SKM-1 treated with dmso at 0.1 percent for 144 hours (cell line): Measurements from ENCODE around the gene ABCA7.

Experiments
- DNase-seq: peaks from one replicate; lab custom pipeline; 2025; ENCODE audit not compliant: unreplicated experiment; lab: John Stamatoyannopoulos, UW

The ABCA7 gene

DNA sequence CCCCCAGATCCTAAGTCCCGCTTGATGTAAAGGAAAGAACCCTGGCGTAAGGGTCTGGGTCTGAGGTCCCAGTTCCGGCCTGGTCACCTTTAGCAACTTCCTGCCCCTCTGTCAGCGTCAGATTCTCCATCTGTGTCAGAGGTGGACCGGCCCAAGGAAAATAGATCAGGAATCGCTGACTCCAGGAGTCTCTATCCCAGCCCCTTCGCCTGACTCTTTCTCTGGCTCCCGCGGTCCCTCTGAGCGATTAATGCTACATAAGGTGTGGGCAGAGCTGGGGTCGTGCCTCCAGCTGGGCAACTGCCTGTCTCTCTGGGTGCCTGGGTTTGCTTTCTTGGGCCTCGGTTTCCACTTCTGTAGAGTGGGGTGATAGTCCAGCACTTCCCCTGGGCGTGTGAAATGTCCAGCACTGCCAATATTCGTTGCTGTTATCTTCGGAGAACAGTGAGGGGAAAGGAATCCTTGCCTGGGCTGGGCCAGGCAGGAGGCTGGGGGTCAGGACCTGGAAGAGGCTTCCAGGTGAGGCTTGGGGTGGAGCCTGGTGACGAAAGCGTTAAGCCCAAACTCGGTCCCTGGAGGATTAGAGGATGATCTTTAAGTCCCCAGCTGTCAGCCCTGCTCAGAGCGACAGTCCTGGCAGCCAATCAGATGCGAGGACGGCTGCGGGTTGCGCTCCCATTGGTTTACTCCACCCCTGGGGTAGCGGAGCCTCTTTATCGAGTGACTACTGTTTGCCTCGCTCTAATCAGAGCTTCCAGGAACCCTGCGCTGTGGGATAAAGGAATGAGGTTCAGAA, 767 bp downstream of the ABCA7 start:
- DNase-seq = peak; percentile 60

DNA sequence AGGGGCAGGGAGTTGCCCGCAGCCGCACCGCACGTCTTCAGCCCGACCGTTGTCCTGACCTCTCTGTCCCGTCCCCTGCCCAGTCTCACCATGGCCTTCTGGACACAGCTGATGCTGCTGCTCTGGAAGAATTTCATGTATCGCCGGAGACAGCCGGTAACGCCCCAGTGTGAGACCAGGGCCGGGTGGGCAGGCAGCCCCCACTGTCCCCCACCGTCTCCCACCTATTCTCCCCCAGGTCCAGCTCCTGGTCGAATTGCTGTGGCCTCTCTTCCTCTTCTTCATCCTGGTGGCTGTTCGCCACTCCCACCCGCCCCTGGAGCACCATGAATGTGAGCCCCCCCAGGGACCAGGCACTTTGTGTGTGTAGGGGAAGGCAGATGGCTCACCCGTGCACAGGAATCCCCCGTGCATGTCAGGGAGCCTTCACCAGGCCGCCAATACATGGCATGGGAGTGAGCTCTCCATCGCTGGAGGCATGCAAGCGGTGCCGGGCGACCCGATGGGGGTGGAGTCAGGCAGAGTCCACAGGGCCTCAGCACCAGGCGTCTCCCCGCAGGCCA, 1.4 kb downstream of the ABCA7 start:
- no peak for DNase-seq

DNA sequence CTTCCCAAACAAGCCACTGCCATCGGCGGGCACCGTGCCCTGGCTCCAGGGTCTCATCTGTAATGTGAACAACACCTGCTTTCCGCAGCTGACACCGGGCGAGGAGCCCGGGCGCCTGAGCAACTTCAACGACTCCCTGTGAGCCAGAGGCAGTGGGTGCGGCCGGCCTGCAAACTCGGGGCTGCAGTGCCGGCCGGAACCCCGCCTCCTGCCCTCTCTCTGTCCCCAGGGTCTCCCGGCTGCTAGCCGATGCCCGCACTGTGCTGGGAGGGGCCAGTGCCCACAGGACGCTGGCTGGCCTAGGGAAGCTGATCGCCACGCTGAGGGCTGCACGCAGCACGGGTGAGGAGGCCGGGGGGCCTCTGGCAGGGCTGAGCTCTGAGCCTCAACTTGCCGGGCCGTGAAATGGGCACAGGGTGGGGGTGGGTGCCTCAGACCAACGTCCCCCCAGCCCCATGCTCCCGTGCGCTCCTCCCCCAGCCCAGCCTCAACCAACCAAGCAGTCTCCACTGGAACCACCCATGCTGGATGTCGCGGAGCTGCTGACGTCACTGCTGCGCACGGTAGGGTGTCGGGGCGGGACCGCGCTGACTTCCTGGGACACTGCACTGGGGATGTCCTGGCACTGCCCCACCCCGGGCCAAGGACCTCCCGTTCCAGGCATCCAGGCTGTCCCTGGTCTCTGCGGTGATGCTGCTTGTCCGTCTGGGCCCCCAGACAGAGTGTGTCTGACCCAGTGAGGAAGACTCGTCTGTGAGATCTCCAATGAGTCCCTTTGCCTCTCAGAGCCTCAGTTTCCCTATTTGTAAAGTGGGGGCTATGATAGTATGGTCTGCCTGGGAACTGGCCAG, 2.2 kb downstream of the ABCA7 start:
- DNase-seq = no peak

DNA sequence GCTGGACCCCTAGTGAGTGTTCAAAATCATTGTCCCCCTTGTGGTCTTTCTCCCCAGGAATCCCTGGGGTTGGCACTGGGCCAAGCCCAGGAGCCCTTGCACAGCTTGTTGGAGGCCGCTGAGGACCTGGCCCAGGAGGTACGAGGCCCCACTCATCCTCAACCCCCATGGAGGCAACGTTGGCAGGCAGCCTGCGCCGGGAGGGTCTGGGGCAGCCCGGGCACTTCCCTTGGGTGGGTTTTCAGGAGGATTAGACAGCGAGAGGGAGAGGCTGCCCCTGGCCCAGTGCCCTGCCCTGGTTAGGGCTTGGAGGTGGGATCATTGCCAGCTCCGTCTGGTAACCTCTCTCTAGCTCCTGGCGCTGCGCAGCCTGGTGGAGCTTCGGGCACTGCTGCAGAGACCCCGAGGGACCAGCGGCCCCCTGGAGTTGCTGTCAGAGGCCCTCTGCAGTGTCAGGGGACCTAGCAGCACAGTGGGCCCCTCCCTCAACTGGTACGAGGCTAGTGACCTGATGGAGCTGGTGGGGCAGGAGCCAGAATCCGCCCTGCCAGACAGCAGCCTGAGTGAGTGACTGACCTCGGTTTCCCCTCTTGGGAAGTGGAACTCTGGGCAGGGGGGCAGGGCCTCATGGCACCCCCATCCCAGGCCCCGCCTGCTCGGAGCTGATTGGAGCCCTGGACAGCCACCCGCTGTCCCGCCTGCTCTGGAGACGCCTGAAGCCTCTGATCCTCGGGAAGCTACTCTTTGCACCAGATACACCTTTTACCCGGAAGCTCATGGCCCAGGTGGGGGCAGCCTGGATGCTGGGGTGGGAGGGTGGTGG, 3.0 kb downstream of the ABCA7 start:
- DNase-seq = no peak

DNA sequence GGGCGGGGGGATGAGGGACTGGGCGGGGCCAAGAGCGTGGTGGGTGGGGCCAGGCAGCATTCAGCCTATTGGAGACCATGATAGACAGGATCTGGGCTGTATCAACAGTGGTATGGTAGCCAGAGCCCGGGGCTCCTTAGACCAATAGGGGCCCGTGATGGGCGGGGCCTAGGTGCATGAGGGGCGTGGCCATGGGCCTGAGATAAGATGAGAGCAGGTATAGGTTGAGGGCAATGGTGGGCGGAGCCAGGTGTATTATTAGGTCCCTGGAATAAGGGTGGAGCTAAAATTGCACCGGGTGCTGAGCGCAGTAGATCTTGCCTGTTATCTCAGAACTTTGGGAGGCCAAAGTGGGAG, 5.3 kb downstream of the ABCA7 start:
- peak; percentile 78 for DNase-seq

DNA sequence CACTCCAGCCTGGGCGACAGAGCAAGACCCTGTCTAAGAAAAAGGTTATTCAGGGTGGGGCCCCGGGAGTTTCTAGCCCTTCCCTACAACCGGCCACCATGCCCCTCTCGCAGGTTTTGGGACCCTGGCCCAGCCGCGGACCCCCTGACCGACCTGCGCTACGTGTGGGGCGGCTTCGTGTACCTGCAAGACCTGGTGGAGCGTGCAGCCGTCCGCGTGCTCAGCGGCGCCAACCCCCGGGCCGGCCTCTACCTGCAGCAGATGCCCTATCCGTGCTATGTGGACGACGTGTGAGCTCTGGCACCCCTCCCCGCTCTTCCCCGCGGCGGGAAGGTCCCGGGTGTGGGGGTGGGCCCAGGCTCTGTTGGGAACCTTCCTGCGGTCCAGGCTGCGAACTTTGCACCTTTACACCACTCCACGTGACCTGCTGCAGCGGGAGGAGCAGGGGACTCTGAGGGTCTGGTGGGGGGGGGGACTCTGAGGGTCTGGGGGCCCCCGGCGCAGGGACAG, 6.3 kb downstream of the ABCA7 start:
- DNase-seq = no peak

DNA sequence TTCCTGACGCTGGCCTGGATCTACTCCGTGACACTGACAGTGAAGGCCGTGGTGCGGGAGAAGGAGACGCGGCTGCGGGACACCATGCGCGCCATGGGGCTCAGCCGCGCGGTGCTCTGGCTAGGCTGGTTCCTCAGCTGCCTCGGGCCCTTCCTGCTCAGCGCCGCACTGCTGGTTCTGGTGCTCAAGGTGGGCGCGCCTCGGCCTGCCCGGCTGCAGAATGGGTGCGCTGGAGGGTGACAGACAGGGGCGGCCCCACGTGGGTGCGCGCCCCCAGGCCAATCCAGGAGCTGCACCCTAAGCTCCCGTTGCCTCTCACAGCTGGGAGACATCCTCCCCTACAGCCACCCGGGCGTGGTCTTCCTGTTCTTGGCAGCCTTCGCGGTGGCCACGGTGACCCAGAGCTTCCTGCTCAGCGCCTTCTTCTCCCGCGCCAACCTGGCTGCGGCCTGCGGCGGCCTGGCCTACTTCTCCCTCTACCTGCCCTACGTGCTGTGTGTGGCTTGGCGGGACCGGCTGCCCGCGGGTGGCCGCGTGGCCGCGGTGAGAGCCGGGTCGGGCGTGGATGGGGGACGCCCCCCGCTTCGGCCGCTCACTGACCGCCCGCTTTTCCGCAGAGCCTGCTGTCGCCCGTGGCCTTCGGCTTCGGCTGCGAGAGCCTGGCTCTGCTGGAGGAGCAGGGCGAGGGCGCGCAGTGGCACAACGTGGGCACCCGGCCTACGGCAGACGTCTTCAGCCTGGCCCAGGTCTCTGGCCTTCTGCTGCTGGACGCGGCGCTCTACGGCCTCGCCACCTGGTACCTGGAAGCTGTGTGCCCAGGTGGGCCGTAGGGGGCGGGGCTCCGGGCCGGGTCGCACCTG, 7.2 kb downstream of the ABCA7 start:
- no peak for DNase-seq

DNA sequence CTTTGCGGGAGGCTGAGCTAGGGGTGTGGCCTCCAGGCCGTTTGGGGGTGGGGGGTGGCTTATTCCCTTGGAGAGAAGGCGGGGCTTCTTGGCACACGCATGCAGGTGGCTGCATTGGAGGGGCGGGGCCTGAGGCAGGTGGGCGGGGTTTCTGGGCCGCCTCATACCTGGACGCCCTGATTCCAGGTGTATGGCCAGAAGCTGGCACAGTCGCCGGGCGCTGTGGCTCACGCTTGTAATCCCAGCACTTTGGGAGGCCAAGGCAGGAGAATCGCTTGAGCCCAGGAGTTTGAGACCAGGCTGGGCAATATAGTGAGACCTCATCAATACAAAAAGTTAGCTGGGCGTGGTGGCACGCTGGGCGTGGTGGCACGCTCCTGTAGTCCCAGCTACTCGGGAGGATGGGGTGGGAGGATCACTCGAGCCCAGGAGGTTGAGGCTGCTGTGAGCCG, 7.8 kb downstream of the ABCA7 start:
- DNase-seq = no peak

DNA sequence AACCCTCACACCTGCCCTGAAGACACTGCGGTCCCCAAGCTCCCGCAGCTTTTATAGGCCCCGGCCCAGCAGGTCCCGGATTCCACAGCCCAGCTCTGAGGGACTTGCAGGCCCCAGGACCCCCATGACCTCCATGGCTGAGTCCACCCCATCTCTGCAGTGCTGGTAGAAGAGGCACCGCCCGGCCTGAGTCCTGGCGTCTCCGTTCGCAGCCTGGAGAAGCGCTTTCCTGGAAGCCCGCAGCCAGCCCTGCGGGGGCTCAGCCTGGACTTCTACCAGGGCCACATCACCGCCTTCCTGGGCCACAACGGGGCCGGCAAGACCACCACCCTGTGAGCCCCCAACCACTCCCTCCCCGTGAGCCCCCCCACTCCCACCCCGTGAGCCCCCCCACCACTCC, 9.2 kb downstream of the ABCA7 start:
- no peak for DNase-seq

DNA sequence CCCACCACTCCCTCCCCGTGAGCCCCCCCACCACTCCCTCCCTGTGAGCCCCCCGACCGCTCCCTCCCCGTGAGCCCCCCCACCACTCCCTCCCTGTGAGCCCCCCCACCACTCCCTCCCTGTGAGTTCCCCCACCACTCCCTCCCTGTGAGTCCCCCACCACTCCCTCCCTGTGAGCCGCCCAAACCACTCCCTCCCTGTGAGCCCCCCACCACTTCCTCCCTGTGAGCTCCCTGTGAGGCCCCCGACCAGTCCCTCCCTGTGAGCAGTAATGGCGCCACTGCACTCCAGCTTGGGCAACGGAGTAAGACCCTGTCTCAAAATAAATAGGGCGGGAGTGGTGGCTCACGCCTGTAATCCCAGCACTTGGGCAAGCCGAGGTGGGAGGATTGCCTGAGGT, 9.9 kb downstream of the ABCA7 start:
- no peak for DNase-seq

DNA sequence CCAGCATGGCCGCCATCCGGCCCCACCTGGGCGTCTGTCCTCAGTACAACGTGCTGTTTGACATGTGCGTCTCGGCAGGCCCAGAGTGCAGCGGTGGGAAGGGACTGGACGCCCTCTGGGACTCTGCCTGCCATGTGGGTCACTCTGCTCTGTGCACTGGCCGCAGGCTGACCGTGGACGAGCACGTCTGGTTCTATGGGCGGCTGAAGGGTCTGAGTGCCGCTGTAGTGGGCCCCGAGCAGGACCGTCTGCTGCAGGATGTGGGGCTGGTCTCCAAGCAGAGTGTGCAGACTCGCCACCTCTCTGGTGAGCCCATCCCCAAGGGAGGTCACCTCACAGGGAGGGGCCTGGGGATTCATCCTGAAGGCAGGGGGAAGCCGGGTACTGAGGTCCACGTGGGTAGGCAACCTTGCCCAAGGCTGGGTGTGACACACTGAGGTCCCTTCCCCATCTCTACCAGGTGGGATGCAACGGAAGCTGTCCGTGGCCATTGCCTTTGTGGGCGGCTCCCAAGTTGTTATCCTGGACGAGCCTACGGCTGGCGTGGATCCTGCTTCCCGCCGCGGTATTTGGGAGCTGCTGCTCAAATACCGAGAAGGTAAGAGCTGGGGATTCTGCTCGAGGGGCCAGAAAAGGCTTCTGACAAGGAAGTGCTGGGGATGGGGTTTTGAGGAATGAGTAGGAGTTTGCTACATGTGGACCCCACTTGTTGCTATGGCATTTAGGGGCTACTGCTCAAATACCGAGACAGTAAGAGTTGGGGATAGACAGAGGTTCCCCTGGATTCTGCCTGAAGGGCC, 11.3 kb downstream of the ABCA7 start:
- DNase-seq = no peak

DNA sequence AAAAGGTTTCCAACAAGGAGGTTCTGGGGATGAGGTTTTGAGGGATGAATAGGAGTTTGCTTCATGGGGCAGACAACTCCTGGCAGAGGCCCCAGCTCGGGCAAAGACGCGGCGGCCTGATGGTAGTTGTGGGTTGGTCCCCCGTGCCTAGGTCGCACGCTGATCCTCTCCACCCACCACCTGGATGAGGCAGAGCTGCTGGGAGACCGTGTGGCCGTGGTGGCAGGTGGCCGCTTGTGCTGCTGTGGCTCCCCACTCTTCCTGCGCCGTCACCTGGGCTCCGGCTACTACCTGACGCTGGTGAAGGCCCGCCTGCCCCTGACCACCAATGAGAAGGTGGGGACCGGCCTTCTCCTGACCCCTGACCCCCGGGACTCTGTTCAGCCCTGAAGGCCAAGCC, 11.9 kb downstream of the ABCA7 start:
- DNase-seq = no peak

DNA sequence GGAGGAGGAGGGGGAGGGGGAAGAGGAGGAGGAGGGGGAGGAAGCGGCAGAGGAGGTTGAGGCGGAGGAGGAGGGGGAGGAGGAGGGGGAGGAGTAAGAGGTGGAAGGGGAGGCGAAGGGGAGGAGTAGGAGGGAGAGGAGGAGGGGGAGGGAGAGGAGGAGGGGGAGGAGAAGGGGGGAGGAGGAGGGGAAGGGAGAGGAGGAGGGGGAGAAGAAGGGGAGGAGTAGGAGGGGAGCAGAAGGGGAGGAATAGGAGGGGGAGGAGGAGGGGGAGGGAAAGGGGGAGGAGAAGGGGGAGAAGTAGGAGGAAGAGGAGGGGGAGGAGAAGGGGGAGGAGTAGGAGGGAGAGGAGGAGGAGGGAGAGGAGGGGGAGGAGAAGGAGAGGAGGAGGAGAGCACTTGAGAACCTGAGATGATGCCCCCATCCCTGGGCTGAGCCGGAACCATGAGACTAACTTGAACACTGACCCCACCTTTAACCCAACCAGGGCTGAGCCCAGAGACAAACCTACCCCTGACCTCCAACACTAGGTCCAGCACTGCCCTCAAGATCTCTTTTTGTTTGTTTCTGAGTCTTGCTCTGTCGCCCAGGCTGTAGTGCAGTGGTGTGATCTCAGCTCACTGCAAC, 12.6 kb downstream of the ABCA7 start:
- DNase-seq = no peak

DNA sequence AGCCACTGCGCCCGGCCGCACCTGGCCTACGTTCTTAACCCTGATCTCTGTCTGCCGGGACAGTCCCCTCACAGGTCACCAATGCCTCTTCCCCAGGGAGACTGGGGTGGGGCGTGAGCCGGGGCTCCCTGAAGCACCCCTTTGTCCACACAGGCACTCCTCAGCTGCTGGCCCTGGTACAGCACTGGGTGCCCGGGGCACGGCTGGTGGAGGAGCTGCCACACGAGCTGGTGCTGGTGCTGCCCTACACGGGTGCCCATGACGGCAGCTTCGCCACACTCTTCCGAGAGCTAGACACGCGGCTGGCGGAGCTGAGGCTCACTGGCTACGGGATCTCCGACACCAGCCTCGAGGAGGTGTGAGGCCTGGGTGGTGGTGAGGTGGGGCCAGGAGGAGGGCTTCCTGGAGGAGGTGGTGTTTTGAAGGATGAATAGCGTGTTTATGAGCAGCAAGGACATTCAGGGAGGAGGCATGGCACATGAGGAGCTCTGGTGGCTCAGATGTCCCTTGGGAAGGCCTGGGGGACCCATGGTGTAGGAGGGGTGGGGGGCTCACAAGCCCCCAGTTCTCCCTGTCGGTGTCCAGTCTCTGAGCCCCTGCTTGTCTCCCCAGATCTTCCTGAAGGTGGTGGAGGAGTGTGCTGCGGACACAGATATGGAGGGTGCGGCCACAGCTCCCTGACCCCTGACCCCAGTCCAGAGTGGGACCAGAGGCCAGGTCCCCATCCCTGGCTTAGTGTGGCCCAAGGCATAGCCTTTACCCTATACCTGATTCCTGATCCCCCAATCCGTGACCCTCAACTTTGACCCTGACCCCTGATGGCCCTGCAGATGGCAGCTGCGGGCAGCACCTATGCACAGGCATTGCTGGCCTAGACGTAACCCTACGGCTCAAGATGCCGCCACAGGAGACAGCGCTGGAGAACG, 13.5 kb downstream of the ABCA7 start:
- DNase-seq = no peak

DNA sequence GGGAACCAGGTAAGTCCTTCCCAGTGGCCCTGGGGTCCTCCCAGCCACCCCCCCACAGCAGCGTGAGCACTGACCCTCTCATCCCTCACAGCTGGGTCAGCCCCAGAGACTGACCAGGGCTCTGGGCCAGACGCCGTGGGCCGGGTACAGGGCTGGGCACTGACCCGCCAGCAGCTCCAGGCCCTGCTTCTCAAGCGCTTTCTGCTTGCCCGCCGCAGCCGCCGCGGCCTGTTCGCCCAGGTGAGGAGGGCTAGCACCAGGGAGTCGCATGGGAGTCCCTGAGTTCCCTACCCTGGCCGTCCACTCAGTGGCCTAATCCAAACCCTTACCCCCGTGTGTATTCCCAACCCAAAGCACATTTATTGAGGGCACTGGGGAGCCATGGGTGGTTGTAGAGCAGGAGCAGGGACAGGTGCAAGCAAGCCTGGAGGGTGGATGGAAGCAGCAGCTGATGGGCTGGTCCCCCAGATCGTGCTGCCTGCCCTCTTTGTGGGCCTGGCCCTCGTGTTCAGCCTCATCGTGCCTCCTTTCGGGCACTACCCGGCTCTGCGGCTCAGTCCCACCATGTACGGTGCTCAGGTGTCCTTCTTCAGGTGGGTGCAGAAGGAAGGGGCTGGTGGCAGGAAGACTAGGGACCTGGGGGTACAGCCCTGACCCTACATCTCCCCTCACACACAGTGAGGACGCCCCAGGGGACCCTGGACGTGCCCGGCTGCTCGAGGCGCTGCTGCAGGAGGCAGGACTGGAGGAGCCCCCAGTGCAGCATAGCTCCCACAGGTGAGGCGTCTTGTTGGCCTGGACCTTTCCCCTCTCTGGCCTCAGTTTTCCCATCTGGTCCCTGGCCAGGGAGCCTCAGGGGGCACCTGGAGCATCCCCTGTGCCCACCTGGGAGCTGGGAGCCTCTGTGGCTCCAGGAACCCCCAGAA, 14.5 kb downstream of the ABCA7 start:
- DNase-seq = no peak

DNA sequence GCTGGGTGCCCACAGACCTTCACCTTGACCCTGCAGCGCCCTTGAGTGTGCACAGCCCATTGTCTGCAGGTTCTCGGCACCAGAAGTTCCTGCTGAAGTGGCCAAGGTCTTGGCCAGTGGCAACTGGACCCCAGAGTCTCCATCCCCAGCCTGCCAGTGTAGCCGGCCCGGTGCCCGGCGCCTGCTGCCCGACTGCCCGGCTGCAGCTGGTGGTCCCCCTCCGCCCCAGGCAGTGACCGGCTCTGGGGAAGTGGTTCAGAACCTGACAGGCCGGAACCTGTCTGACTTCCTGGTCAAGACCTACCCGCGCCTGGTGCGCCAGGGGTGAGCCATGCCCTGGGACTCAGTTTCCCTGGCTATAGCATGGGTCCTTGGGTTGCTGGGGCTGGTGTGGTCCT, 15.1 kb downstream of the ABCA7 start:
- DNase-seq = no peak
